DND-41 (cell line): ENCODE results near the gene RGS7.

Experiments
- EZH2 ChIP-seq: IDR thresholded peaks from 3 replicates; pipeline ENCODE4 v1.6.1; 2012; ENCODE audit warnings: borderline replicate concordance, low read depth, mild to moderate bottlenecking, moderate library complexity, low read length, inconsistent platforms; ENCODE audit not compliant: severe bottlenecking
- TF ChIP-seq, protein P1 (sequence below): IDR thresholded peaks from 2 replicates; pipeline ENCODE4 v1.5.1; 2012; ENCODE audit warnings: borderline replicate concordance, low read length, moderate library complexity, mild to moderate bottlenecking; ENCODE audit not compliant: poor library complexity, severe bottlenecking; ENCODE audit errors: extremely low read depth

- TF ChIP-seq, protein P1, sequence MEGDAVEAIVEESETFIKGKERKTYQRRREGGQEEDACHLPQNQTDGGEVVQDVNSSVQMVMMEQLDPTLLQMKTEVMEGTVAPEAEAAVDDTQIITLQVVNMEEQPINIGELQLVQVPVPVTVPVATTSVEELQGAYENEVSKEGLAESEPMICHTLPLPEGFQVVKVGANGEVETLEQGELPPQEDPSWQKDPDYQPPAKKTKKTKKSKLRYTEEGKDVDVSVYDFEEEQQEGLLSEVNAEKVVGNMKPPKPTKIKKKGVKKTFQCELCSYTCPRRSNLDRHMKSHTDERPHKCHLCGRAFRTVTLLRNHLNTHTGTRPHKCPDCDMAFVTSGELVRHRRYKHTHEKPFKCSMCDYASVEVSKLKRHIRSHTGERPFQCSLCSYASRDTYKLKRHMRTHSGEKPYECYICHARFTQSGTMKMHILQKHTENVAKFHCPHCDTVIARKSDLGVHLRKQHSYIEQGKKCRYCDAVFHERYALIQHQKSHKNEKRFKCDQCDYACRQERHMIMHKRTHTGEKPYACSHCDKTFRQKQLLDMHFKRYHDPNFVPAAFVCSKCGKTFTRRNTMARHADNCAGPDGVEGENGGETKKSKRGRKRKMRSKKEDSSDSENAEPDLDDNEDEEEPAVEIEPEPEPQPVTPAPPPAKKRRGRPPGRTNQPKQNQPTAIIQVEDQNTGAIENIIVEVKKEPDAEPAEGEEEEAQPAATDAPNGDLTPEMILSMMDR: no peak
- TF ChIP-seq EZH2: no peak
Measured at GRCh38 chr1:241074507-241074906, 282.5 kb downstream of the RGS7 start.
